HEK293 (cell line): ENCODE data around the gene IGSF10.

ENCODE experiments used
- CTCF ChIA-PET: fragments of 350-600 bp; formaldehyde crosslinking; extraction: SDS; loops from one replicate; lab custom pipeline; 2021; ENCODE audit warnings: antibody characterized with exemption; lab: Yijun Ruan, JAX
- POLR2A ChIA-PET: fragments of 300-600 bp; formaldehyde crosslinking; extraction: SDS; loops from one replicate; lab custom pipeline; 2020; ENCODE audit warnings: antibody characterized with exemption, inconsistent platforms; lab: Yijun Ruan, JAX
- H3K27ac ChIP-seq: fragments of 200-500 bp; sonication (Bioruptor generic); 2 replicates; pipeline ENCODE4 v1.5.1; 2014; ENCODE audit warnings: low read depth, low read length, control low read depth, inconsistent platforms; ENCODE audit errors: extremely low read depth
- H3K36me3 ChIP-seq, 2 experiments: fragments of 200-500 bp in 1 of 2; sonication (Bioruptor generic) in 1 of 2; 1 replicate in 1 of 2; 2 replicates in 1 of 2; pipeline ENCODE4 v1.5.1; 2014 to 2017; ENCODE audit warnings: inconsistent platforms in 2 of 2, low read length in 2 of 2; ENCODE audit not compliant: control insufficient read depth in 2 of 2, insufficient read depth in 1 of 2
- H3K4me1 ChIP-seq: fragments of 200-500 bp; sonication (Bioruptor generic); 2 replicates; pipeline ENCODE4 v1.5.1; 2014; ENCODE audit warnings: mild to moderate bottlenecking, low read length, inconsistent platforms; ENCODE audit not compliant: control insufficient read depth, insufficient read depth
- H3K4me3 ChIP-seq: 2 replicates; pipeline ENCODE4 v1.5.1; 2011; ENCODE audit warnings: low read depth, mild to moderate bottlenecking, control low read depth, low read length, moderate library complexity
- H3K9me3 ChIP-seq: fragments of 200-500 bp; sonication (Bioruptor generic); 2 replicates; pipeline ENCODE4 v1.5.1; 2014; ENCODE audit warnings: low read depth, low read length, inconsistent platforms; ENCODE audit not compliant: control insufficient read depth, insufficient read depth
- GFI1B ChIP-seq: fragments of 450-650 bp; formaldehyde crosslinking; IDR thresholded peaks from 2 replicates; pipeline ENCODE4 v1.5.1; 2016; ENCODE audit warnings: missing biosample characterization, missing genetic modification characterization
- GLIS1 ChIP-seq: fragments of 450-650 bp; formaldehyde crosslinking; IDR thresholded peaks from 2 replicates; pipeline ENCODE4 v1.5.1; 2016; ENCODE audit warnings: missing biosample characterization, missing genetic modification characterization
- MZF1 ChIP-seq: fragments of 450-650 bp; formaldehyde crosslinking; IDR thresholded peaks from 2 replicates; pipeline ENCODE4 v1.5.1; 2017; ENCODE audit warnings: missing biosample characterization, missing genetic modification characterization, borderline replicate concordance
- OVOL3 ChIP-seq: fragments of 450-650 bp; formaldehyde crosslinking; IDR thresholded peaks from 2 replicates; pipeline ENCODE4 v1.5.1; 2016; ENCODE audit warnings: missing biosample characterization, missing genetic modification characterization
- TCF7L2 ChIP-seq: IDR thresholded peaks from 2 replicates; pipeline ENCODE4 v1.6.1; 2011; ENCODE audit warnings: low read depth, mild to moderate bottlenecking, inconsistent platforms, low read length, moderate library complexity, borderline replicate concordance
- ZNF121 ChIP-seq: fragments of 450-650 bp; formaldehyde crosslinking; IDR thresholded peaks from 2 replicates; pipeline ENCODE4 v1.5.1; 2016; ENCODE audit warnings: missing biosample characterization, missing genetic modification characterization
- ZNF146 ChIP-seq: fragments of 450-650 bp; formaldehyde crosslinking; IDR thresholded peaks from 2 replicates; pipeline ENCODE4 v1.5.1; 2016; ENCODE audit warnings: missing biosample characterization, missing genetic modification characterization
- ZNF184 ChIP-seq: fragments of 450-650 bp; IDR thresholded peaks from 2 replicates; pipeline ENCODE4 v1.5.1; 2018; ENCODE audit warnings: missing biosample characterization, mild to moderate bottlenecking, missing genetic modification characterization
- ZNF274 ChIP-seq, 2 experiments: fragments of 200-500 bp in 1 of 2; fragments of 450-650 bp in 1 of 2; sonication (Bioruptor generic) in 1 of 2; formaldehyde crosslinking in 1 of 2; IDR thresholded peaks; 2 replicates each; pipeline versions ENCODE4 v1.5.1 to v1.6.1; 2014 to 2016; ENCODE audit warnings: borderline replicate concordance in 1 of 2, inconsistent platforms in 1 of 2, low read length in 1 of 2, missing biosample characterization in 1 of 2, missing genetic modification characterization in 1 of 2
- ZNF311 ChIP-seq: fragments of 450-650 bp; formaldehyde crosslinking; IDR thresholded peaks from 2 replicates; pipeline ENCODE4 v1.5.1; 2017; ENCODE audit warnings: missing biosample characterization, missing genetic modification characterization, borderline replicate concordance
- ZNF433 ChIP-seq: fragments of 450-650 bp; formaldehyde crosslinking; IDR thresholded peaks from 2 replicates; pipeline ENCODE4 v1.5.1; 2016; ENCODE audit warnings: missing biosample characterization, missing genetic modification characterization, low read depth
- ZNF530 ChIP-seq: fragments of 450-650 bp; formaldehyde crosslinking; IDR thresholded peaks from 2 replicates; pipeline ENCODE4 v1.5.1; 2016; ENCODE audit warnings: low read depth, missing biosample characterization, missing genetic modification characterization
- ZNF544 ChIP-seq: fragments of 450-650 bp; formaldehyde crosslinking; IDR thresholded peaks from 2 replicates; pipeline ENCODE4 v1.5.0; 2017; ENCODE audit warnings: missing biosample characterization, missing genetic modification characterization
- ZNF621 ChIP-seq: fragments of 450-650 bp; formaldehyde crosslinking; IDR thresholded peaks from 2 replicates; pipeline ENCODE4 v1.5.1; 2017; ENCODE audit warnings: missing biosample characterization, missing genetic modification characterization
- ZNF629 ChIP-seq: fragments of 450-650 bp; formaldehyde crosslinking; IDR thresholded peaks from 2 replicates; pipeline ENCODE4 v1.5.1; 2017; ENCODE audit warnings: missing biosample characterization, missing genetic modification characterization
- TF ChIP-seq, protein P1 (sequence below): fragments of 450-650 bp; formaldehyde crosslinking; conservative IDR thresholded peaks from 2 replicates; pipeline ENCODE4 v1.5.1; 2016; ENCODE audit warnings: low read depth, missing biosample characterization, missing genetic modification characterization
- TF ChIP-seq, protein P2 (sequence below): fragments of 450-650 bp; formaldehyde crosslinking; IDR thresholded peaks from 2 replicates; pipeline ENCODE4 v1.5.1; 2016; ENCODE audit warnings: missing biosample characterization, missing genetic modification characterization
- TF ChIP-seq, protein P3 (sequence below): fragments of 450-650 bp; formaldehyde crosslinking; IDR thresholded peaks from 2 replicates; pipeline ENCODE4 v1.5.1; 2017; ENCODE audit warnings: missing biosample characterization, missing genetic modification characterization

IGSF10 gene

DNA sequence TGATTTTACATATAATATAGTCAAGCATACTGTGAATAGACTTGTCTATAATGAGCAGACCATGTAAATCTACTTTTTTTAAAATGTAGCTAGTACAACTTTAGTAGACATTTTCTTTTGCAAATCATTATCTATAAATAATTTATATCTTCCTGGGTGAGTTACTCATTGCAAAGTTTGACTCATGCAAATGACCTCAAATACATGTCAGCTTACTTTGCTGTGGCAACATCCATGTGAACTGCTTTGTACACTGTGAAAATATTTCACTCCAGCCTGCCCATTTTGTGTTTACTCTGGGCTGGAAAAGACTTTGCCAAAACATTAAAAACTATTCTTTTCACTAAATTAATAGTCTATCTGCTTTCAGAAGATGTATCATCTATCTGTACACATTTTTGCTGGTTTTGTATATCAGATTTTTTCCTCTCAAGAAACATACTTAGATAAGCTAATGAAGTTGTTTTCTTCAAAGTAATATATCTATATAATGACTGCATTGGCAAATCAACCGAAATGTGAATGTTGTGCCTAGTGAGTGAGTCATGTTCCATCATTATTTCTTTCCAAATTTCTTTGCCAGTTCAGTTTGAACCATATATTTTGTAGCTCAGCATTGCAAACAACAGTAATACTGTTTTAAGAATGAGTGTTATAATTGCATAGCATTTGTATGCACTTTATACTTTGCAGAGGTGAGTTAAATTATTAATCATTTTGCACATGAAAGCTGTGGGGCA, 26.5 kb downstream of the IGSF10 start:
- no peak for TF ChIP-seq ZNF433
- no peak for TF ChIP-seq ZNF544 (tag by site-specific recombination)
- TF ChIP-seq, protein P1, sequence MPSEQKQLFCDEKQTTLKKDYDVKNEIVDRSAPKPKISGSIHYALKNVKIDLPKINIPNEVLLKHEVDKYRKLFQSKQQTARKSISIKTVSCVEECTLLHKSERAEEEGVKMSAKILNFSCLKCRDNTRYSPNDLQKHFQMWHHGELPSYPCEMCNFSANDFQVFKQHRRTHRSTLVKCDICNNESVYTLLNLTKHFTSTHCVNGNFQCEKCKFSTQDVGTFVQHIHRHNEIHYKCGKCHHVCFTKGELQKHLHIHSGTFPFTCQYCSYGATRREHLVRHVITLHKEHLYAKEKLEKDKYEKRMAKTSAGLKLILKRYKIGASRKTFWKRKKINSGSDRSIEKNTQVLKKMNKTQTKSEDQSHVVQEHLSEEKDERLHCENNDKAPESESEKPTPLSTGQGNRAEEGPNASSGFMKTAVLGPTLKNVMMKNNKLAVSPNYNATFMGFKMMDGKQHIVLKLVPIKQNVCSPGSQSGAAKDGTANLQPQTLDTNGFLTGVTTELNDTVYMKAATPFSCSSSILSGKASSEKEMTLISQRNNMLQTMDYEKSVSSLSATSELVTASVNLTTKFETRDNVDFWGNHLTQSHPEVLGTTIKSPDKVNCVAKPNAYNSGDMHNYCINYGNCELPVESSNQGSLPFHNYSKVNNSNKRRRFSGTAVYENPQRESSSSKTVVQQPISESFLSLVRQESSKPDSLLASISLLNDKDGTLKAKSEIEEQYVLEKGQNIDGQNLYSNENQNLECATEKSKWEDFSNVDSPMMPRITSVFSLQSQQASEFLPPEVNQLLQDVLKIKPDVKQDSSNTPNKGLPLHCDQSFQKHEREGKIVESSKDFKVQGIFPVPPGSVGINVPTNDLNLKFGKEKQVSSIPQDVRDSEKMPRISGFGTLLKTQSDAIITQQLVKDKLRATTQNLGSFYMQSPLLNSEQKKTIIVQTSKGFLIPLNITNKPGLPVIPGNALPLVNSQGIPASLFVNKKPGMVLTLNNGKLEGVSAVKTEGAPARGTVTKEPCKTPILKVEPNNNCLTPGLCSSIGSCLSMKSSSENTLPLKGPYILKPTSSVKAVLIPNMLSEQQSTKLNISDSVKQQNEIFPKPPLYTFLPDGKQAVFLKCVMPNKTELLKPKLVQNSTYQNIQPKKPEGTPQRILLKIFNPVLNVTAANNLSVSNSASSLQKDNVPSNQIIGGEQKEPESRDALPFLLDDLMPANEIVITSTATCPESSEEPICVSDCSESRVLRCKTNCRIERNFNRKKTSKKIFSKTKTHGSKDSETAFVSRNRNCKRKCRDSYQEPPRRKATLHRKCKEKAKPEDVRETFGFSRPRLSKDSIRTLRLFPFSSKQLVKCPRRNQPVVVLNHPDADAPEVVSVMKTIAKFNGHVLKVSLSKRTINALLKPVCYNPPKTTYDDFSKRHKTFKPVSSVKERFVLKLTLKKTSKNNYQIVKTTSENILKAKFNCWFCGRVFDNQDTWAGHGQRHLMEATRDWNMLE, result no peak
- Histone ChIP-seq H3K9me3 (no peaks in the 10 kb centered on the region), H3K4me3 (no peak overlapping the region), H3K27ac (no peak overlapping the region), H3K36me3 (peaks cover 0 to 6% of the 10 kb centered on the region in 2 experiments; a peak in 1 of 3 replicates), H3K4me1 (no peaks in the 10 kb centered on the region)
- ChIA-PET CTCF (interaction anchor here (0.5 to 1.7 kb wide), 5 partner anchors 9 to 412 kb away, joined by 3 to 10 read pairs (median 4); no protein-coding TSS in a partner anchor), POLR2A (no interaction called here)

DNA sequence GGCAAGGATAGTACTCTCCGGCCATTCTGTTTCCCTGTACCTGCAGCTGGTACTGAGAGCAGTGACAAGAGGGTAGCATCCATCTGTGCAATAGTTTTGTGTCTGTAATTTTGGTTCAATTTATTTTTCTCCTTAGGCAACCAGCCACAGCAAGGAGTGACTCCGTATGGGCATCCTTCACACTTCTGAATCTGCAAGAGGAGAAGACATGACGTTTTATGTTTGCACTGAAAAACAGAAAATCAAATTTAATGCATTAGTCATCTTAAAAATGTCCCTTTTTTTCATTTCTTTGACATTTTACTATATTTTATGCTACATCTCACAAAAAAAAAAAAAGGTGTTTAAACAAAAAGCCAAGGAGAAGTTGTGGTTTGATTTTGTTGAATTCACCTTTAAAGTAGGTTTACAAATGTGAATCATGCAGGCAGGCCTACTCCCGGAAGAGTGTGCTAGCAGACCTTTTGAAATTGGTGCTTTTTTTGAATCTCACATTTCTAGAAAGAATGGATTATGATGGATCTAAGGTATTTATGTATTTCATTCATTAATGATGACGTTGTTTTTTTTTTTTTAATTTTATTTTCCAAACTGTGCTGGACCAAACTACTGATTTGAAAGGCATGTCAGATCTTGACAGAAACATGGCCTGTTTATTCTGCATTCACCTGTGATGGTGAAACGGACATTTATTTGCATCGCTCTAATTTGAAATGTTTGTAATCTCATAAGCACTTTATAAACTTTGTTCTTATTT, 28.1 kb downstream of the IGSF10 start:
- no peaks in the 10 kb centered on the region for H3K4me1 ChIP-seq
- TF ChIP-seq ZNF184 (no peak), ZNF311 (tag by site-specific recombination) (no peak), MZF1 (tag by site-specific recombination) (no peak), GLIS1 (no peak), TCF7L2 (no peak), ZNF146 (no peak), ZNF274 (IDR thresholded peaks at IDR 0.05; ENCODE audit: low read length) (no peak), ZNF274 (tag by site-specific recombination; IDR thresholded peaks at IDR 0.05; ENCODE audit: borderline replicate concordance) (no peak), ZNF121 (tag by site-specific recombination) (no peak), GFI1B (tag by site-specific recombination) (no peak), ZNF530 (no peak), ZNF621 (tag by site-specific recombination) (no peak), OVOL3 (tag by site-specific recombination) (no peak), ZNF629 (no peak)
- TF ChIP-seq, protein P2, sequence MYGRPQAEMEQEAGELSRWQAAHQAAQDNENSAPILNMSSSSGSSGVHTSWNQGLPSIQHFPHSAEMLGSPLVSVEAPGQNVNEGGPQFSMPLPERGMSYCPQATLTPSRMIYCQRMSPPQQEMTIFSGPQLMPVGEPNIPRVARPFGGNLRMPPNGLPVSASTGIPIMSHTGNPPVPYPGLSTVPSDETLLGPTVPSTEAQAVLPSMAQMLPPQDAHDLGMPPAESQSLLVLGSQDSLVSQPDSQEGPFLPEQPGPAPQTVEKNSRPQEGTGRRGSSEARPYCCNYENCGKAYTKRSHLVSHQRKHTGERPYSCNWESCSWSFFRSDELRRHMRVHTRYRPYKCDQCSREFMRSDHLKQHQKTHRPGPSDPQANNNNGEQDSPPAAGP, result no peak
- TF ChIP-seq, protein P3, sequence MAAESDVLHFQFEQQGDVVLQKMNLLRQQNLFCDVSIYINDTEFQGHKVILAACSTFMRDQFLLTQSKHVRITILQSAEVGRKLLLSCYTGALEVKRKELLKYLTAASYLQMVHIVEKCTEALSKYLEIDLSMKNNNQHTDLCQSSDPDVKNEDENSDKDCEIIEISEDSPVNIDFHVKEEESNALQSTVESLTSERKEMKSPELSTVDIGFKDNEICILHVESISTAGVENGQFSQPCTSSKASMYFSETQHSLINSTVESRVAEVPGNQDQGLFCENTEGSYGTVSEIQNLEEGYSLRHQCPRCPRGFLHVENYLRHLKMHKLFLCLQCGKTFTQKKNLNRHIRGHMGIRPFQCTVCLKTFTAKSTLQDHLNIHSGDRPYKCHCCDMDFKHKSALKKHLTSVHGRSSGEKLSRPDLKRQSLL (tag by site-specific recombination), result no peak
- CTCF ChIA-PET, result interaction anchor here (1.6 kb wide), 1 partner anchor 406 kb away, joined by 3 read pairs; no protein-coding TSS in a partner anchor
- no peak overlapping the region for H3K4me3 ChIP-seq
- peaks cover 0 to 6% of the 10 kb centered on the region in 2 experiments; a peak in 1 of 3 replicates for H3K36me3 ChIP-seq
- POLR2A ChIA-PET, result no interaction called here
- H3K9me3 ChIP-seq, result no peaks in the 10 kb centered on the region
- no peak overlapping the region for H3K27ac ChIP-seq
